ENCODE results near the gene TCAIM. TPM values are rescaled to one million over a fixed set of nuclear protein-coding genes. Genes with fewer than 3 reads are reported as not detected.

TCAIM gene
- total and polyA plus RNA-seq, 9 of the 15 experiments (the other 6 are each of a cell fraction or from before 2014, with no cell fraction given), result 19.7 to 53.3 (median 36.9) TPM

- Histone ChIP-seq H3K4me3 (no peak overlapping the region), H2AFZ (ENCODE audit: low read depth, low read length) (no peak overlapping the region), H4K20me1 (replicated peaks; ENCODE audit: control insufficient read depth, insufficient read depth, low read length) (no peaks in the 10 kb centered on the region), H3K27me3 (ENCODE audit: control insufficient read depth in 2 of 2, insufficient read depth in 2 of 2, low read length in 2 of 2) (no peaks in the 10 kb centered on the region), H3K9me1 (ENCODE audit: control insufficient read depth, insufficient read depth, low read length) (no peaks in the 10 kb centered on the region), H3K27ac (ENCODE audit: extremely low read depth, low read depth, low read length) (no peak overlapping the region), H3K36me3 (ENCODE audit: control insufficient read depth, insufficient read depth, low read length) (no peaks in the 10 kb centered on the region), H3K9me3 (replicated peaks; ENCODE audit: control insufficient read depth, insufficient read depth, low read depth, low read length) (peaks cover 5% of the 10 kb centered on the region; the same call in 1 of the 2 replicates), H3K4me2 (ENCODE audit: insufficient read depth, low read length) (no peak overlapping the region), H3K9ac (ENCODE audit: insufficient read depth in 1 of 2, low read depth in 2 of 2, low read length in 2 of 2) (no peak overlapping the region), H3K79me2 (ENCODE audit: control insufficient read depth, insufficient read depth, low read length) (no peaks in the 10 kb centered on the region), H3K4me1 (replicated peaks in 1 of 2; ENCODE audit: control insufficient read depth in 2 of 2, insufficient read depth in 2 of 2, low read length in 2 of 2) (no peaks in the 10 kb centered on the region; a peak in 1 of 5 replicates)
- 0 out of 3 replicates have a peak, but pooled peaks have one; percentile 21 for ATAC-seq
- ChIA-PET POLR2A (interaction anchor here (1.2 kb wide), 1 partner anchor 8 kb away, joined by 4 read pairs; the partner anchor contains the start of gene TCAIM), CTCF (ENCODE audit: low intra/inter-chr PET ratio) (interaction anchor here (1.0 kb wide), 1 partner anchor 81 kb away, joined by 3 read pairs; no protein-coding TSS in a partner anchor)
- FAIRE-seq, result no peak
- intact Hi-C loops (cut with micrococcal nuclease), result loop anchor here (10.0 kb wide), 1 partner anchor 665 kb away; no protein-coding TSS in a partner anchor
- TF ChIP-seq SNIP1 (IDR thresholded peaks at IDR 0.05; ENCODE audit: low read depth), result no peak
- no peak for TF ChIP-seq ZNF408 (CRISPR knock-in tag; IDR thresholded peaks at IDR 0.05; ENCODE audit: low read depth)
- TF ChIP-seq RB1 (IDR thresholded peaks at IDR 0.05; ENCODE audit: low read depth), result no peak
- TF ChIP-seq, protein P1, sequence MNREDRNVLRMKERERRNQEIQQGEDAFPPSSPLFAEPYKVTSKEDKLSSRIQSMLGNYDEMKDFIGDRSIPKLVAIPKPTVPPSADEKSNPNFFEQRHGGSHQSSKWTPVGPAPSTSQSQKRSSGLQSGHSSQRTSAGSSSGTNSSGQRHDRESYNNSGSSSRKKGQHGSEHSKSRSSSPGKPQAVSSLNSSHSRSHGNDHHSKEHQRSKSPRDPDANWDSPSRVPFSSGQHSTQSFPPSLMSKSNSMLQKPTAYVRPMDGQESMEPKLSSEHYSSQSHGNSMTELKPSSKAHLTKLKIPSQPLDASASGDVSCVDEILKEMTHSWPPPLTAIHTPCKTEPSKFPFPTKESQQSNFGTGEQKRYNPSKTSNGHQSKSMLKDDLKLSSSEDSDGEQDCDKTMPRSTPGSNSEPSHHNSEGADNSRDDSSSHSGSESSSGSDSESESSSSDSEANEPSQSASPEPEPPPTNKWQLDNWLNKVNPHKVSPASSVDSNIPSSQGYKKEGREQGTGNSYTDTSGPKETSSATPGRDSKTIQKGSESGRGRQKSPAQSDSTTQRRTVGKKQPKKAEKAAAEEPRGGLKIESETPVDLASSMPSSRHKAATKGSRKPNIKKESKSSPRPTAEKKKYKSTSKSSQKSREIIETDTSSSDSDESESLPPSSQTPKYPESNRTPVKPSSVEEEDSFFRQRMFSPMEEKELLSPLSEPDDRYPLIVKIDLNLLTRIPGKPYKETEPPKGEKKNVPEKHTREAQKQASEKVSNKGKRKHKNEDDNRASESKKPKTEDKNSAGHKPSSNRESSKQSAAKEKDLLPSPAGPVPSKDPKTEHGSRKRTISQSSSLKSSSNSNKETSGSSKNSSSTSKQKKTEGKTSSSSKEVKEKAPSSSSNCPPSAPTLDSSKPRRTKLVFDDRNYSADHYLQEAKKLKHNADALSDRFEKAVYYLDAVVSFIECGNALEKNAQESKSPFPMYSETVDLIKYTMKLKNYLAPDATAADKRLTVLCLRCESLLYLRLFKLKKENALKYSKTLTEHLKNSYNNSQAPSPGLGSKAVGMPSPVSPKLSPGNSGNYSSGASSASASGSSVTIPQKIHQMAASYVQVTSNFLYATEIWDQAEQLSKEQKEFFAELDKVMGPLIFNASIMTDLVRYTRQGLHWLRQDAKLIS (CRISPR knock-in tag; IDR thresholded peaks at IDR 0.05), result no peak
- no peak for TF ChIP-seq NFYB (IDR thresholded peaks at IDR 0.05; ENCODE audit: extremely low read depth, insufficient read length)
- no peak for TF ChIP-seq CBFB (CRISPR knock-in tag; IDR thresholded peaks at IDR 0.05)
- no peak for TF ChIP-seq SREBF2 (CRISPR knock-in tag; IDR thresholded peaks at IDR 0.05)
- no peak for TF ChIP-seq ZNF23 (CRISPR knock-in tag; IDR thresholded peaks at IDR 0.05)
- TF ChIP-seq TAF7 (tag; IDR thresholded peaks at IDR 0.05), result no peak
- no TSS peak for BruUV-seq (replicated peaks)
- in situ Hi-C loops (cut with MboI), result loop anchor here (10.0 kb wide), 1 partner anchor 185 kb away; no protein-coding TSS in a partner anchor
- DNase-seq (ENCODE audit: extremely low read depth in 1 of 4, low spot score in 3 of 4), result no peak
Measured at GRCh38 chr3:44329946-44330345, 8.6 kb upstream of the TCAIM start.

Data from K562 (cell line).